Neural cell (in vitro differentiated cells): ENCODE results near the gene GAD2. TPM values are rescaled to one million over a fixed set of nuclear protein-coding genes. Genes with fewer than 3 reads are reported as not detected.

Experiments used
- H2AFZ ChIP-seq: fragments of 200-600, 300-800 bp; sonication (generic), shearing (Covaris generic); 2 replicates; pipeline ENCODE4 v1.6.0; 2014; ENCODE audit warnings: low read depth, mild to moderate bottlenecking, antibody characterized with exemption, low read length, moderate library complexity
- H3F3A ChIP-seq: fragments of 200-600 bp; shearing (Covaris generic); 2 replicates; pipeline ENCODE4 v1.6.1; 2016; ENCODE audit warnings: mild to moderate bottlenecking, moderate library complexity, mixed read lengths, antibody characterized with exemption, low read length; ENCODE audit not compliant: insufficient read depth, poor library complexity, severe bottlenecking
- H3K27ac ChIP-seq: fragments of 200-600, 300-800 bp; sonication (generic), shearing (Covaris generic); 2 replicates; pipeline ENCODE4 v1.5.1; 2014; ENCODE audit warnings: mild to moderate bottlenecking, low read length, moderate library complexity
- H3K27me3 ChIP-seq: fragments of 300-800, 200-600 bp; sonication (generic), shearing (Covaris generic); 2 replicates; pipeline ENCODE4 v1.6.0; 2014; ENCODE audit warnings: mild to moderate bottlenecking, low read depth, low read length, moderate library complexity; ENCODE audit not compliant: insufficient read depth
- H3K36me3 ChIP-seq: fragments of 300-800, 200-600 bp; sonication (generic), shearing (Covaris generic); 2 replicates; pipeline ENCODE4 v1.5.1; 2014; ENCODE audit warnings: mild to moderate bottlenecking, antibody characterized with exemption, low read length, moderate library complexity; ENCODE audit not compliant: insufficient read depth
- H3K4me2 ChIP-seq: fragments of 300-800, 200-600 bp; sonication (generic), shearing (Covaris generic); 2 replicates; pipeline ENCODE4 v1.6.0; 2014; ENCODE audit warnings: mild to moderate bottlenecking, low read length
- H3K4me3 ChIP-seq: fragments of 300-800, 200-600 bp; sonication (generic), shearing (Covaris generic); 2 replicates; pipeline ENCODE4 v1.5.1; 2014; ENCODE audit warnings: mild to moderate bottlenecking, low read length, moderate library complexity
- H3K79me2 ChIP-seq: fragments of 200-600 bp; shearing (Covaris generic); replicated peaks from 2 replicates; pipeline ENCODE4 v1.6.0; 2014; ENCODE audit warnings: mild to moderate bottlenecking, low read length, moderate library complexity; ENCODE audit not compliant: insufficient read depth
- H3K9ac ChIP-seq: fragments of 300-800, 200-600 bp; sonication (generic), shearing (Covaris generic); 2 replicates; pipeline ENCODE4 v1.6.1; 2016; ENCODE audit warnings: mild to moderate bottlenecking, low read length, mixed read lengths
- H3K9me2 ChIP-seq: fragments of 200-600 bp; shearing (Covaris generic); 2 replicates; pipeline ENCODE4 v1.6.1; 2016; ENCODE audit warnings: mild to moderate bottlenecking, low read length, mixed read lengths; ENCODE audit not compliant: insufficient read depth
- H3K9me3 ChIP-seq: fragments of 200-600, 300-800 bp; sonication (generic), shearing (Covaris generic); 2 replicates; pipeline ENCODE4 v1.6.1; 2016; ENCODE audit warnings: mild to moderate bottlenecking, mixed run types, low read length, moderate library complexity, mixed read lengths
- H4K20me1 ChIP-seq: fragments of 200-600 bp; shearing (Covaris generic); 2 replicates; pipeline ENCODE4 v1.6.1; 2016; ENCODE audit warnings: mild to moderate bottlenecking, mixed run types; ENCODE audit not compliant: insufficient read depth
- CTCF ChIP-seq: fragments of 450-650 bp; IDR thresholded peaks from 2 replicates; pipeline ENCODE4 v1.5.1; 2014; ENCODE audit warnings: antibody characterized with exemption, mild to moderate bottlenecking, moderate library complexity; ENCODE audit not compliant: poor library complexity, severe bottlenecking
- EP300 ChIP-seq: fragments of 450-650 bp; conservative IDR thresholded peaks from 2 replicates; pipeline ENCODE4 v1.6.1; 2014; ENCODE audit warnings: antibody characterized with exemption, mild to moderate bottlenecking, moderate library complexity; ENCODE audit not compliant: poor library complexity, severe bottlenecking
- EZH2 ChIP-seq: fragments of 200-600, 300-800 bp; shearing (Covaris generic), sonication (generic); IDR thresholded peaks from 2 replicates; pipeline ENCODE4 v1.6.1; 2014; ENCODE audit warnings: antibody characterized with exemption, low read length, borderline replicate concordance, mild to moderate bottlenecking; ENCODE audit not compliant: insufficient read depth, poor library complexity, severe bottlenecking
- MXI1 ChIP-seq: fragments of 450-650 bp; conservative IDR thresholded peaks from 2 replicates; pipeline ENCODE4 v1.6.1; 2014; ENCODE audit warnings: antibody characterized with exemption, mild to moderate bottlenecking; ENCODE audit not compliant: poor library complexity, severe bottlenecking
- POLR2AphosphoS5 ChIP-seq: IDR thresholded peaks from 2 replicates; pipeline ENCODE4 v1.6.1; 2012
- RAD21 ChIP-seq: fragments of 450-650 bp; conservative IDR thresholded peaks from 2 replicates; pipeline ENCODE4 v1.6.1; 2014; ENCODE audit warnings: antibody characterized with exemption, mild to moderate bottlenecking, moderate library complexity
- REST ChIP-seq: IDR thresholded peaks from 2 replicates; pipeline ENCODE4 v1.6.1; 2012; ENCODE audit warnings: borderline replicate concordance
- SMC3 ChIP-seq: fragments of 450-650 bp; conservative IDR thresholded peaks from 2 replicates; pipeline ENCODE4 v1.6.1; 2014; ENCODE audit warnings: antibody characterized with exemption, mild to moderate bottlenecking, moderate library complexity; ENCODE audit not compliant: poor library complexity
- TAF1 ChIP-seq: IDR thresholded peaks from 2 replicates; pipeline ENCODE4 v1.6.1; 2012; ENCODE audit warnings: low read depth
- polyA plus RNA-seq: library from polyadenylated mRNA; depleted of rRNA; stranded (reverse); fragments of >200 nt; gene quantifications from 2 replicates; pipeline ENCODE4 v1.2.3, GENCODE V29; 2014

GAD2 gene
- polyA plus RNA-seq, 1 donor from 2014 or later, result 192 TPM

GRCh38 chr10:26199841-26200240 lies 16.7 kb upstream of the GAD2 start:
- no peak overlapping the region for H3K9ac ChIP-seq

GRCh38 chr10:26205223-26205622 lies 11.4 kb upstream of the GAD2 start:
- no peak overlapping the region for H2AFZ ChIP-seq
- H4K20me1 ChIP-seq, result no peaks in the 10 kb centered on the region
- no peaks in the 10 kb centered on the region for H3K79me2 ChIP-seq
- no peaks in the 10 kb centered on the region for H3F3A ChIP-seq
- no peak overlapping the region for H3K4me3 ChIP-seq
- TF ChIP-seq POLR2AphosphoS5 (no peak), SMC3 (no peak), CTCF (no peak), EP300 (no peak), RAD21 (no peak), REST (no peak), TAF1 (no peak), MXI1 (no peak), EZH2 (no peak)
- no peak overlapping the region for H3K4me2 ChIP-seq
- H3K27ac ChIP-seq, result no peak overlapping the region
- H3K9me2 ChIP-seq, result no peaks in the 10 kb centered on the region
- no peaks in the 10 kb centered on the region for H3K27me3 ChIP-seq
- no peaks in the 10 kb centered on the region for H3K36me3 ChIP-seq
- no peak overlapping the region for H3K9ac ChIP-seq
- no peaks in the 10 kb centered on the region for H3K9me3 ChIP-seq

More at GRCh38 chr10:26199841-26200240, 16.7 kb upstream of the GAD2 start:
- Histone ChIP-seq H4K20me1 (no peaks in the 10 kb centered on the region), H3K4me2 (no peak overlapping the region), H3K36me3 (no peaks in the 10 kb centered on the region), H3K79me2 (no peaks in the 10 kb centered on the region), H3K9me2 (no peaks in the 10 kb centered on the region), H3K9me3 (no peaks in the 10 kb centered on the region), H3F3A (no peaks in the 10 kb centered on the region), H3K27ac (no peak overlapping the region), H3K27me3 (no peaks in the 10 kb centered on the region), H3K4me3 (no peak overlapping the region), H2AFZ (no peak overlapping the region)
- TF ChIP-seq SMC3 (no peak), EP300 (no peak), CTCF (no peak), TAF1 (no peak), POLR2AphosphoS5 (no peak), RAD21 (no peak)
